ENCODE measurements around the gene KIF5C. TPM values are rescaled to one million over a fixed set of nuclear protein-coding genes. Genes with fewer than 3 reads are reported as not detected.

The KIF5C gene
- total RNA-seq, 2 experiments from 2014 or later, result 13.5 to 14.1 TPM

DNA sequence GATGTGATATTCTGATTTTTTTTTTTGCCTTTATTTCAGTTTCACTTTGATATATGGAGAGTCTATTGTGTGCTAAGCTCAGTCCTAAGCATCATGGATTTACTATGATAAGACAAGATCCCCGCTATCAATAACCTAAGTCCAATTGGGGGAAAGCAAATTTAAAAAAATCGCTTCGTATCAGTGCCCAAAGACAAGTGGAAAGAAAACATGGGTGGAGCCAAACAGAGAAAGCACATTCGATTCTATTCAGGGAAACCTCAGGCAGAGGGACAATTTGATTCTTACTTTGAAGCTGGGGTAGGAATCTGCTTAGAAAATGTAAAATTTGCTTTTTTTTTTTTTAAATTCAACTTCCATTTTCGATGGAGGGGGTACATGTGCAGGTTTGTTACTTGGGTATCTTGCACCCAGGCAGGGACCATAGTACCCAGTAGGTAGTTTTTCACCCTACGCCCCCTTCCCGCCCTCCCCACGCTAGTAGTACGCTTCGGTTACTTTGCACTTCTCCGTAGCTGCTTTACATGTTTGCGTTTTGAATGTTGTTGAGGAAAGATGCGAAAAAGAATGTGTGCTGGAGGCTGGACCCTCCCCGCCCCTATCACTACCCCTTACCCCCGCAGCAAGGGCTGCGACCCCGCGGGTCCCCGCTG lies 12.4 kb downstream of the KIF5C start:
- Mint-ChIP-seq H3K36me3 (ENCODE audit: low read depth) (no peaks in the 10 kb centered on the region), H3K9me3 (ENCODE audit: low read depth) (peaks cover 2% of the 10 kb centered on the region), H3K27me3 (peaks cover 39% of the 10 kb centered on the region), H3K27ac (peak overlapping the region; percentile 27), H3K4me1 (peaks cover 12% of the 10 kb centered on the region), H3K4me3 (peak overlapping the region; percentile 69)
- intact Hi-C loops (cut with DNase I, micrococcal nuclease), result loop anchor here in 1 of 2 experiments (5.0 kb wide), 1 partner anchor 40 kb away; no protein-coding TSS in a partner anchor
- peak; percentile 23 for ATAC-seq
- ChIA-PET POLR2A (no interaction called here), CTCF (no interaction called here)
- no peak for DNase-seq

DNA sequence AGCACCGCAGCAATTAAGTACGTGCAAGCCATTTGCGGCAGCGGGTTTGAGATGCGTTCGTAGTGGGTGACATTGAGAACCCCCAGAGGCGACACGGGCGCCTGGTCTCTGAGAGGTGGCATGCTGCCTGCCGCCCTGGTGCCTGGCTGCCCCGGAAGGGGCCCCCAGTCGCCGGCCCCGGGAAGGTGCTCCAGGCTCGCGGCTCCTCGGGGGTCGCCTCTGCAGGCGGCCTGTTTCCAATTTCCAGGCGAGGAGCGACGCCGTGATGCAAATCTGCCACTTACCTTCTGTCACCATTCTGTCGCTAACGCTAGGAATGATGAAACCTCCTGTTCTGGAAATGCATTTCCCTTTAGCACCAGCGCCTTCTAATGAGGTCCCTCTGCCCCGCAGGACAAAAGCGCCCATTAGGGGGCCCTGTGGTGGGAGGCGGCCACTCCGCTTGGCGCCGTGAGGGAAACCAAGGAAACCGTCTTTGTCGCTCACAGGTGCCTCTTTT lies 13.0 kb downstream of the KIF5C start:
- ChIA-PET CTCF (no interaction called here), POLR2A (no interaction called here)
- Mint-ChIP-seq H3K4me1 (peaks cover 12% of the 10 kb centered on the region), H3K27me3 (peaks cover 37% of the 10 kb centered on the region), H3K9me3 (ENCODE audit: low read depth) (peaks cover 5% of the 10 kb centered on the region), H3K36me3 (ENCODE audit: low read depth) (no peaks in the 10 kb centered on the region), H3K27ac (no peak overlapping the region), H3K4me3 (peak overlapping the region; percentile 69)
- intact Hi-C loops (cut with DNase I, micrococcal nuclease), result loop anchor here in 1 of 2 experiments (5.0 kb wide), 1 partner anchor 39 kb away; no protein-coding TSS in a partner anchor
- DNase-seq (peak; percentile 39), ATAC-seq (peak; percentile 39)

DNA sequence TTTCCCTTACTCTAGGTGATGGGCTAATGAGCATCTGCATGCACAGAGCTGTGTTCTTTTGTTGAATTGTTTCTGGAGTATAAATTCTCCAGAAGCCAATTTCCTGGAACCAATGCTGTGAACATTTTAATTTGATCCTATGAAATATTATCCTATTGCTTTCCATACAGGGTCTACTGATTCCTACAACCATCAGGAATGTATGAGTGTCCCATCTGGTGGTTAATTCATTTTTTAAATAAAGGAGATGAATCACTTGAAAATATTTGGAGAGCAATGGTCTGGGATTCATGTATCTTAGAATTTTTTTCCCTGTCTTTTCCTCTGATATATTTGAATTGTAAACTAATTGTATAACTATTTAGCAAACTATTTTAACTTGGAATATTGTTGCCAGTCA lies 14.0 kb downstream of the KIF5C start:
- intact Hi-C loops (cut with DNase I, micrococcal nuclease), result loop anchor here in 1 of 2 experiments (5.0 kb wide), 1 partner anchor 38 kb away; no protein-coding TSS in a partner anchor
- ATAC-seq (no peak), DNase-seq (no peak)
- Mint-ChIP-seq H3K36me3 (ENCODE audit: low read depth) (peaks cover 4% of the 10 kb centered on the region), H3K4me1 (peaks cover 16% of the 10 kb centered on the region), H3K4me3 (no peak overlapping the region), H3K9me3 (ENCODE audit: low read depth) (peaks cover 12% of the 10 kb centered on the region), H3K27ac (no peak overlapping the region), H3K27me3 (peaks cover 45% of the 10 kb centered on the region)
- CTCF ChIA-PET, result no interaction called here
- POLR2A ChIA-PET, result no interaction called here

DNA sequence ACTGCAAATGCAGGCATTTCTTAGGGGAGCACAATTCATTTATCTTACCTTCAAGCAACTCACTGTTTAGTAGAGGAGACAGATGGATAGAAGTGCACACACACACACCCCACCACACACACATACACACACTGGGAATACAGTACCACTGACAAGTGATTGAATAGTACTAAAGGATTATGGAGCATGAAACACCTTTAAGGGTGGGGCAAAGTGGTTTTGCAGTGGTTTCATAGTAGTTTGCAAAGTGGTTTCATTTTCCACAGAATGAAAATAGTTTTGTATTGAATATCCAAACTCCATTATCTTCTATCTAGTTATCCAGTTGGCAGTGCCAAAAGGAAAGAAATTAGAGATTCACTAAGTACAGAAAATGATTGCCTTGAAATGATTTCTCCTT lies 18.9 kb downstream of the KIF5C start:
- no peak for DNase-seq
- Mint-ChIP-seq H3K4me3 (no peak overlapping the region), H3K9me3 (ENCODE audit: low read depth) (peaks cover 12% of the 10 kb centered on the region), H3K27ac (no peak overlapping the region), H3K4me1 (peaks cover 6% of the 10 kb centered on the region), H3K36me3 (ENCODE audit: low read depth) (peaks cover 4% of the 10 kb centered on the region), H3K27me3 (peaks cover 22% of the 10 kb centered on the region)
- intact Hi-C loops (cut with DNase I, micrococcal nuclease), result no loop called here
- CTCF ChIA-PET, result interaction anchor here (0.7 kb wide), 1 partner anchor 12 kb away, joined by 3 read pairs; no protein-coding TSS in a partner anchor
- POLR2A ChIA-PET, result no interaction called here
- ATAC-seq, result no peak

DNA sequence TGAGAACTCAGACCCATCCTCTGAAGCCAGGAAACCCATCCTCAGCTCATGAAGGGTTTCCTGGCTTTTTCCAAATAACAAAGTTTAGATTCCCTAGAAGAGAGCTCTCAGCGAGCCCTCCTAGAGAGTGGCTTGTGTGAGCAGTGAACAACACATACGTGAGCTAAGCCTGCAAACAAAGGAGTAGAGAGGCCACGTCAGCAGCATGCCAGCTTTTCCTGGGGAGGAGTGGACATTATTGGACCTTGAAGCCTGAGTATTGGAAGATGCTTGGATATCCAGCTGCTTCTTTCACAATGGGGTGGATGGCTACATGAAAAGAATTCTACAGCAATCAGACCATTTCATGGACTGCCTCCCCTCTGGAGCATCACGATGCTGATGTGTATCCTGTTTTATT lies 21.1 kb downstream of the KIF5C start:
- ChIA-PET CTCF (interaction anchor here (0.6 kb wide), 1 partner anchor 50 kb away, joined by 3 read pairs; no protein-coding TSS in a partner anchor), POLR2A (no interaction called here)
- H3K27me3 Mint-ChIP-seq, result peaks cover 11% of the 10 kb centered on the region
- no peak overlapping the region for H3K27ac Mint-ChIP-seq
- DNase-seq (no peak), ATAC-seq (no peak)
- peaks cover 4% of the 10 kb centered on the region for H3K36me3 Mint-ChIP-seq (ENCODE audit: low read depth)
- no peak overlapping the region for H3K4me3 Mint-ChIP-seq
- intact Hi-C loops (cut with DNase I, micrococcal nuclease), result no loop called here
- H3K4me1 Mint-ChIP-seq, result peaks cover 6% of the 10 kb centered on the region
- peaks cover 12% of the 10 kb centered on the region for H3K9me3 Mint-ChIP-seq (ENCODE audit: low read depth)

DNA sequence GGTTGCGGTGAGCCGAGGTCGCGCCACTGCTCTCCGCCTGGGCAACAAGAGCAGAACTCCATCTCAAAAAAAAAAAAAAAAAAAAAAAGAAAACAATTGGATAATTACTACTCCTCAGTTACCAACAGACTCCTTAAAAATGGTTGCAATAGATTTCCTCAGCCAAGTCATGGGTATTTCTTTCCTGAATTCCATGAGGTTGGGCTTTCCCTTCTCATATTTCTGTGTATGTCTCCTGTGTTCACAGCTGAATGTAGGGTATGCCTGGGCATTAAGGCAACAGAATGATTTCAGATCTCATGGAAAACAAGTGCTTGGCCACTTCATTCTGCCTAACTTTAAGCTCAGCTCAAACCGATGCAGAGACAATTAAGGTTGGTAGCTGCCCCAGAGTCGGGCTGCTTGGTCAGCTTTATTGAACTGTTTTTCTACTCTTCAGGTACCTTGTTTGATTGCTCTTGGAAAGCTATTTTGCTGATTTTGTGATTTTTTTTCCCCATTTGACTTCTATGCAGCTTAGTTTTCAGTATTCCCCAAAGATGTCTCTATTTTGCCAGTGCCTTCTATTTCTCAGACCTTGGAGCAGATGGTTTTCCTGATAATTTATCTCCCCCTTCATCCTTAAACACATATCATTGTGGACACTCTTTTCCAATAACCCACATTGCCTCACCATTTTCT lies 24.8 kb downstream of the KIF5C start:
- DNase-seq (no peak), ATAC-seq (no peak)
- ChIA-PET CTCF (interaction anchor here (0.6 to 0.8 kb wide), 2 partner anchors 19 to 117 kb away, joined by 3 read pairs; no protein-coding TSS in a partner anchor), POLR2A (no interaction called here)
- no peaks in the 10 kb centered on the region for H3K9me3 Mint-ChIP-seq (ENCODE audit: low read depth)
- peaks cover 1% of the 10 kb centered on the region for H3K36me3 Mint-ChIP-seq (ENCODE audit: low read depth)
- intact Hi-C loops (cut with DNase I, micrococcal nuclease), result no loop called here
- peaks cover 7% of the 10 kb centered on the region for H3K27me3 Mint-ChIP-seq
- no peak overlapping the region for H3K27ac Mint-ChIP-seq
- H3K4me1 Mint-ChIP-seq, result no peaks in the 10 kb centered on the region
- no peak overlapping the region for H3K4me3 Mint-ChIP-seq

DNA sequence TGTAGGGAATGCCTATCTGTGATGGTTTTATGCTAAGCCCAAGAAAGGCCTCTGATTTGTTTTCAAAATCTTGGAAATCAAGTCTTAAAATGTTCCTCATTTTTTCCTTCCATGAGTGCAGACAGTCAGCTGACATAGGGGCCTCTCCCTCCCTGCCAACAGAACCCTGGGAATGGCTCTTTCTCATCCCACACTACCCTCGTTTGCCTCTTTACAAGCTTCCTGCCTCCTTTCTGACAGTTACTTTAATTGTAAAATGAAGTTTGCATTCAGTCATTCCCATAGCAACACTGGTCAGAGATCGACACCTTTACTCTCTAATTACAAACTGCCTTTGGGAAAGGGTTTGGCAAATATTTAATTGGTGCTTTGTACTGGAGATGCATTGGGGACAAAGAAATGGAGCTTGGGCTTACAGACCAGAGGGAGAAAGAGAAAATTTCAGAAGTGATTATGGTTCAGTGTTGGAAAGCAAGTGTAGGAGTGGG lies 25.4 kb downstream of the KIF5C start:
- DNase-seq, result no peak
- no peak for ATAC-seq
- CTCF ChIA-PET, result interaction anchor here (0.8 kb wide), 1 partner anchor 19 kb away, joined by 3 read pairs; no protein-coding TSS in a partner anchor
- Mint-ChIP-seq H3K27ac (no peak overlapping the region), H3K9me3 (ENCODE audit: low read depth) (peaks cover 2% of the 10 kb centered on the region), H3K27me3 (peaks cover 9% of the 10 kb centered on the region), H3K4me1 (no peaks in the 10 kb centered on the region), H3K4me3 (no peak overlapping the region), H3K36me3 (ENCODE audit: low read depth) (peaks cover 1% of the 10 kb centered on the region)
- POLR2A ChIA-PET, result no interaction called here
- intact Hi-C loops (cut with DNase I, micrococcal nuclease), result no loop called here

DNA sequence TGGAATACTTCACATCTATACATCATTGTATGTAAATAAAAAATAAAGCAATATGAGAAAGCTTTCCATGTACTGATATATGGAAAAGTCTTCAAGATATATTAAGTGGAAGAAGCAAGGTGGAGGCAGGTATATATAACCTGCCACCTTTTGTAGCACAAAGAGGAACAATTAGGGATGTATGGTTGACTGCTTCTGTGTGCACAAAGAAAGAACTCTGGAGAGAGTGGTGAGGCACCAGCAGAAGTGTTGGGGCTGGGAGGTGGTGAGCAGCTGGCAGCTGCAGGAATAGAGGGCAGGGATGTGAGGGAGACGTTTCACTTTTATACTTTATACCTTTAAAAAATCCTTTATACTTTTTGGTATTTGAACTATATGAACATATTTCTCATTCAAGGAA lies 26.1 kb downstream of the KIF5C start:
- Mint-ChIP-seq H3K4me1 (no peaks in the 10 kb centered on the region), H3K4me3 (no peak overlapping the region), H3K36me3 (ENCODE audit: low read depth) (peaks cover 1% of the 10 kb centered on the region), H3K9me3 (ENCODE audit: low read depth) (peaks cover 5% of the 10 kb centered on the region), H3K27ac (no peak overlapping the region), H3K27me3 (peaks cover 10% of the 10 kb centered on the region)
- CTCF ChIA-PET, result interaction anchor here (0.6 kb wide), 2 partner anchors 673 to 1218 kb away, joined by 3 read pairs; no protein-coding TSS in a partner anchor
- intact Hi-C loops (cut with DNase I, micrococcal nuclease), result no loop called here
- ATAC-seq, result no peak
- POLR2A ChIA-PET, result no interaction called here
- no peak for DNase-seq

DNA sequence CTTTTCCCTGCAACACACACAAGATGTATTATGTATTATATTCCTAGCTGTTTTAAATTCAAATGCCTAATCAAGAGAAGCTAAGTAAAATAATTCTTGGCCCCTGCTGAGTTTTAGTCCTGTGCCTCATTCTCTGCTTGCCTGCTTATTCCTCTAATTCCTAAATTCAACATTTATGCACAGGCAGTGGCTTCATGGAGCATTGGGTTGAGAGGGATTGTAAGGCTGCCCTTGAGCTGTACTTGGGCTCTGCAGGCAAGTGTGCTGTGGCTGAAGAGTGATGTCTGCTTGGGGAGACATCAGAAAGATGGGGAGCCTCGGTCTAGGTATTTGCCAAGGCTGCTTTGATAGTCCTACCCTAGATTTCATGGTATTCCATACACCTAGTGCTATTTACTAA lies 27.8 kb downstream of the KIF5C start:
- H3K27ac Mint-ChIP-seq, result no peak overlapping the region
- ATAC-seq, result no peak
- no peak for DNase-seq
- peaks cover 1% of the 10 kb centered on the region for H3K36me3 Mint-ChIP-seq (ENCODE audit: low read depth)
- peaks cover 5% of the 10 kb centered on the region for H3K9me3 Mint-ChIP-seq (ENCODE audit: low read depth)
- ChIA-PET POLR2A (no interaction called here), CTCF (no interaction called here)
- H3K27me3 Mint-ChIP-seq, result peaks cover 10% of the 10 kb centered on the region
- intact Hi-C loops (cut with DNase I, micrococcal nuclease), result no loop called here
- no peaks in the 10 kb centered on the region for H3K4me1 Mint-ChIP-seq
- no peak overlapping the region for H3K4me3 Mint-ChIP-seq

DNA sequence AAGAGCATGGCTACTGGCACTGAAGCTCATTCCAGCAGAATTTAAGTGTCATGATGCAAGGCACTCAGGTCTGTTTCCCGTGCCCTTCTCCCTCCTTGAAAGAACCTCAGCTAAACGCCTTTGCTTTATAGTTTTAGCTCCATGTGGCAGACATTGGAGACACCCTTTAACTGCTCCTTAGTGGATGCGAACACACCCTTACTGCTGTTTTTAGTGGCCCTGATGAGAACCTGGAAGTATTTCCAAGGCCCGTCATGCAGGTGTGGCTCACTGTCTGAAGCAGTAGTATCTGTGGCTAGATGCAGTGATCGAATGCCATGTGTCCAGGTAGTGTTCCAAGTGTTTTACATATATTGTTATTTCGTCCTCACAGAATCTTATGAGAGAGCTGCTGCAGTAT lies 28.3 kb downstream of the KIF5C start:
- ATAC-seq, result no peak
- no peaks in the 10 kb centered on the region for H3K4me1 Mint-ChIP-seq
- H3K4me3 Mint-ChIP-seq, result no peak overlapping the region
- ChIA-PET POLR2A (no interaction called here), CTCF (no interaction called here)
- H3K27me3 Mint-ChIP-seq, result peaks cover 10% of the 10 kb centered on the region
- no peak for DNase-seq
- peaks cover 5% of the 10 kb centered on the region for H3K9me3 Mint-ChIP-seq (ENCODE audit: low read depth)
- H3K27ac Mint-ChIP-seq, result no peak overlapping the region
- intact Hi-C loops (cut with DNase I, micrococcal nuclease), result no loop called here
- peaks cover 1% of the 10 kb centered on the region for H3K36me3 Mint-ChIP-seq (ENCODE audit: low read depth)

DNA sequence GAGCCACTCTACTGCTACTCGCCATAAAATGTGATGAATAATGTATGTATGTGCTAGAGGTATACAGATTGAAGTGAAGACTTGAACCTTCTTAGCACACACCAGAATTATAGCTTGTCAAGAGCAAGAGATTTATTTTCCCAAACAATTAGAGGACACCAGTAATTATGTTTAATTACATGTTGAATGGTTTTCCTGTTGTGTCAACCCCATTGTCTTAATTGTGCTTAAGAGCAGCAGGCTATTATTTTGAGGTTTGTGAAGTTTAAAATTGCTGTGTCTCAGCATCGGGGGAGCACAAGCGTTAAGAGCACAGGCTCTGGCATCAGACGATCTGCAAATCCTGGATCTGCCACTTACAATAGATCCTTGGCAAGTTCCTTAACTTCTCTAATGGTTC lies 29.0 kb downstream of the KIF5C start:
- POLR2A ChIA-PET, result no interaction called here
- Mint-ChIP-seq H3K27me3 (peaks cover 10% of the 10 kb centered on the region), H3K4me3 (no peak overlapping the region), H3K36me3 (ENCODE audit: low read depth) (peaks cover 1% of the 10 kb centered on the region), H3K27ac (no peak overlapping the region), H3K9me3 (ENCODE audit: low read depth) (peaks cover 5% of the 10 kb centered on the region), H3K4me1 (no peaks in the 10 kb centered on the region)
- ATAC-seq (no peak), DNase-seq (no peak)
- intact Hi-C loops (cut with DNase I, micrococcal nuclease), result no loop called here
- CTCF ChIA-PET, result no interaction called here

DNA sequence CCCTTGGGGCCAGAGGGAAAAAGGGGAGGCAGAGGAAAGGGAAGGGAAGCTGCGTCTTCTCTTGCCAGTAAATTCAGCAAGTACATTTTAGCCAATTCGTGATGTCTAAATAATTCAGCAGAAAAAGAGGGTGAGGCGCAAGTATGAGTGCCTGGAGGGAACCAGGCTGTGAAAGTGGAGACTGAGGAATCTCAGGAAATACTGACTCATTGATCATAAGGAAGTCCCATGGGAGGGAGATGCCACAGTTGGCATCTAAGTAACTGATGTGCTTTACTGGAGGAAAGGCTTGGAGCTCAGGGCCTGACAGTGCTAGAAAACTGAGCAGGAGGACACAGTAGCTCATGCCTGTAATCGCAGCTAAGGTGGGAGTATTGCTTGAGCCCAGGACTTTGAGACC lies 31.1 kb downstream of the KIF5C start:
- Mint-ChIP-seq H3K27ac (no peak overlapping the region), H3K36me3 (ENCODE audit: low read depth) (peaks cover 1% of the 10 kb centered on the region), H3K27me3 (peaks cover 8% of the 10 kb centered on the region), H3K4me3 (no peak overlapping the region), H3K4me1 (no peaks in the 10 kb centered on the region), H3K9me3 (ENCODE audit: low read depth) (peaks cover 5% of the 10 kb centered on the region)
- no peak for DNase-seq
- intact Hi-C loops (cut with DNase I, micrococcal nuclease), result no loop called here
- POLR2A ChIA-PET, result interaction anchor here (0.5 kb wide), 1 partner anchor 262 kb away, joined by 3 read pairs; no protein-coding TSS in a partner anchor
- CTCF ChIA-PET, result interaction anchor here (0.8 kb wide), 2 partner anchors 12 to 13 kb away, joined by 3 read pairs; no protein-coding TSS in a partner anchor
- no peak for ATAC-seq
